ENCODE data around the gene TAS2R60.
A peak's percentile ranks its signal among the peaks of the same experiment; 100 is the strongest.
"Not testable (repeated sequence)": the region's sequence is repeated elsewhere in the genome, so short reads cannot be mapped to it uniquely, and the experiment has no call there.

The TAS2R60 gene

DNA sequence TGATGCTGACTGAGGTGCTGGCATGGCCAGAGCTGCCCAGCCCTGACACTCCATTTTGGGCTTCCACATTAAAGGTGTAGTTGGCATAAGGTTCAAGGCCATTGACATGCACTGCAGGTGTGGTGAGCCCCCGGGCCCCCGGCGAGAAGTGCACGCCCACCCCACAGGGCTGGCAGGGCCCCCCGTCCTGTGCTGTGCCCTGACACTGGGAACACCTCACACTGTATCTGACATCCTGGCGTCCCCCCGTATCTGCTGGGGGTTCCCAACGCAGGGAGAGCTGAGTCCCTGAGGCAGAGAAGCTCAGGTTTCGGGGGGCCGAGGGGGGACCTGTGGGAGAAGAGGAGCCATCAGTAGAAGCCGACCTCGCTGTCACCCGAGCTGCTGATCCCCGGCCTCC, 44.6 kb upstream of the TAS2R60 start:
- H3K4me3 ChIP-seq, result no peak overlapping the region
- no peak overlapping the region for H3K27ac ChIP-seq
- H3K36me3 ChIP-seq, result peaks cover 0 to under 1% (median 0%) of the 10 kb centered on the region in 11 experiments; a peak in 1 of 22 replicates
- H3K4me1 ChIP-seq, result peaks cover 12 to 30% (median 24%) of the 10 kb centered on the region in 10 experiments; a peak in 19 of 20 replicates
- TF ChIP-seq Cebpa-rat (IDR thresholded peaks at IDR 0.05), result no peak
- no peaks in the 10 kb centered on the region for H3K9me3 ChIP-seq (replicated peaks in 1 of 11)
- H3K27me3 ChIP-seq, result no peaks in the 10 kb centered on the region
- no peak overlapping the region for H3K9ac ChIP-seq
- H4K20me1 ChIP-seq, result peaks cover 0 to 31% (median 6%) of the 10 kb centered on the region in 11 experiments; a peak in 16 of 22 replicates
- H3K4me2 ChIP-seq, result no peak overlapping the region

- H4K20me1 ChIP-seq, result peaks cover 0 to 25% (median 5%) of the 10 kb centered on the region in 11 experiments; a peak in 12 of 22 replicates
- no peak for TF ChIP-seq Cebpa-rat (IDR thresholded peaks at IDR 0.05)
- no peaks in the 10 kb centered on the region for H3K36me3 ChIP-seq
- no peak overlapping the region for H3K4me2 ChIP-seq
- peaks cover 12 to 26% (median 21%) of the 10 kb centered on the region in 10 experiments for H3K4me1 ChIP-seq
- H3K9me3 ChIP-seq (replicated peaks in 1 of 11), result no peaks in the 10 kb centered on the region
- H3K27ac ChIP-seq, result no peak overlapping the region
- H3K9ac ChIP-seq, result no peak overlapping the region
- H3K27me3 ChIP-seq, result no peaks in the 10 kb centered on the region
- no peak overlapping the region for H3K4me3 ChIP-seq
Observed at GRCh38 chr7:143399151-143399550, 44.1 kb upstream of the TAS2R60 start.

GRCh38 chr7:143399642-143400041, 43.6 kb upstream of the TAS2R60 start:
- no peak overlapping the region for H3K4me3 ChIP-seq
- no peak overlapping the region for H3K4me2 ChIP-seq
- TF ChIP-seq Cebpa-rat (IDR thresholded peaks at IDR 0.05), result no peak
- no peak overlapping the region for H3K9ac ChIP-seq
- H3K4me1 ChIP-seq, result peaks cover 10 to 22% (median 16%) of the 10 kb centered on the region in 10 experiments
- H3K27ac ChIP-seq, result no peak overlapping the region
- H4K20me1 ChIP-seq, result peaks cover 0 to 20% (median 5%) of the 10 kb centered on the region in 11 experiments; a peak in 11 of 22 replicates
- no peaks in the 10 kb centered on the region for H3K36me3 ChIP-seq
- no peaks in the 10 kb centered on the region for H3K27me3 ChIP-seq
- no peaks in the 10 kb centered on the region for H3K9me3 ChIP-seq (replicated peaks in 1 of 11)

DNA sequence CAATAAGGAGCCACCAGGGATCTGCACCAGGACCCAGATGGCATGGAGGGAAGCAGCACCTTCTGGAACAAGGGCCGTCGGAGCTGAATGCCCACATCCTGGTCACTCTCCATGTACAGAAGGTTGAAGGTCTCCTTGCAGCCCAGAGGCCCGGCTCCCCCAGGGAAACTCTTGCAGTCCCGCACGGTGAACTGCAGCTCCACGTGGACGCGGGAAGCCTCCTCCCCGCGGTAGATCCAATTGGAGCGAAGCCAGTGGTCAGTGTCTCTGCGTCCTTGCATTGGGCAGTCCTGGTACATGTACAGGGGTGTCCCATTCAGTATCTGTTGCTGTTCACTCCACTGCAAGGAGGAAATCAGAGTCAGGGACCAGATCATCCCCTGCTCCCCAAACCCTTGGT, 42.0 kb upstream of the TAS2R60 start:
- Histone ChIP-seq H4K20me1 (peaks cover 0 to 5% (median 0%) of the 10 kb centered on the region in 11 experiments; a peak in 1 of 22 replicates), H3K4me1 (peaks cover 0 to 18% (median 4%) of the 10 kb centered on the region in 10 experiments; a peak in 12 of 20 replicates), H3K27me3 (no peaks in the 10 kb centered on the region), H3K36me3 (no peaks in the 10 kb centered on the region), H3K4me2 (no peak overlapping the region), H3K4me3 (no peak overlapping the region), H3K27ac (no peak overlapping the region), H3K9ac (no peak overlapping the region), H3K9me3 (replicated peaks in 1 of 11) (no peaks in the 10 kb centered on the region)
- no peak for TF ChIP-seq Cebpa-rat (IDR thresholded peaks at IDR 0.05)

GRCh38 chr7:143402233-143402632, 41.0 kb upstream of the TAS2R60 start:
- not testable (repeated sequence) for H3K36me3 ChIP-seq

GRCh38 chr7:143405173-143406001, 37.9 kb upstream of the TAS2R60 start:
- TF ChIP-seq Cebpa-rat (IDR thresholded peaks at IDR 0.05), result no peak
- Histone ChIP-seq H3K27me3 (peaks cover 0 to 12% (median 0%) of the 10 kb centered on the region in 11 experiments; a peak in 5 of 22 replicates), H4K20me1 (no peaks in the 10 kb centered on the region), H3K36me3 (no peaks in the 10 kb centered on the region), H3K9me3 (replicated peaks in 1 of 11) (0 out of 22 replicates have a peak, but pooled peaks cover 0 to 4% (median 0%) of the 10 kb centered on the region in 11 experiments), H3K4me1 (peaks cover 17 to 56% (median 38%) of the 10 kb centered on the region in 10 experiments), H3K9ac (no peak overlapping the region), H3K27ac (no peak overlapping the region), H3K4me3 (no peak overlapping the region), H3K4me2 (peak overlapping the region in 4 of 11 experiments; percentile 88 to 99 (median 96); a peak in 7 of 22 replicates)

More at GRCh38 chr7:143402233-143402632, 41.0 kb upstream of the TAS2R60 start:
- peaks cover 0 to 28% (median 10%) of the 10 kb centered on the region in 10 experiments; a peak in 16 of 20 replicates for H3K4me1 ChIP-seq
- H3K4me2 ChIP-seq; H3K9ac ChIP-seq; H4K20me1 ChIP-seq; H3K27ac ChIP-seq; H3K27me3 ChIP-seq; H3K4me3 ChIP-seq; H3K9me3 ChIP-seq (replicated peaks in 1 of 11): not testable (repeated sequence)

DNA sequence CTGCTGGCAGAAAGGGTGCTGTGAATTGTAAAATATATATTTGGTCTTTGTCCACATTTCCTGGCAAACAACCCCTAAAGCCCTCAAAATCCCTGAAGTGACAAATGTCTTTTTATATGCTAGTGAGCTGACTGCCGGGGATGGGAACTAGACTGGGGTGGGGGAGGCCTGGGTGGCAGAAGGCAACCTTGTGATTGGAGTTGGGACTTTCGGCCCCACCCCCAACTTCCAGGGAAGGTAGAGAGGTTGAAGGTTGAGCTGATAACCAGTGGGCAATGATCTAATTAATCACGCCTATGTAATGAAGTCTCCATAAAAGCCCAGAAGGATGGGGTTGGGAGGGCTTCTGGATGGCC, 37.3 kb upstream of the TAS2R60 start:
- H3K4me3 ChIP-seq, result no peak overlapping the region
- no peak for TF ChIP-seq Cebpa-rat (IDR thresholded peaks at IDR 0.05)

GRCh38 chr7:143407287-143408251, 35.7 kb upstream of the TAS2R60 start:
- no peaks in the 10 kb centered on the region for H3K36me3 ChIP-seq
- peaks cover 0 to 12% (median 0%) of the 10 kb centered on the region in 11 experiments; a peak in 5 of 22 replicates for H3K27me3 ChIP-seq
- TF ChIP-seq Cebpa-rat (IDR thresholded peaks at IDR 0.05), result no peak
- H3K9me3 ChIP-seq (replicated peaks in 1 of 11), result 0 out of 22 replicates have a peak, but pooled peaks cover 0 to 4% (median 0%) of the 10 kb centered on the region in 11 experiments
- peaks cover 37 to 78% (median 59%) of the 10 kb centered on the region in 10 experiments for H3K4me1 ChIP-seq
- H3K4me2 ChIP-seq, result peak overlapping the region; percentile 34 to 99 (median 88)
- peak overlapping the region in 5 of 11 experiments; percentile 7 to 62 (median 40); a peak in 9 of 22 replicates for H3K27ac ChIP-seq
- H4K20me1 ChIP-seq, result no peaks in the 10 kb centered on the region
- H3K4me3 ChIP-seq, result peak overlapping the region in 6 of 10 experiments; percentile 9 to 66 (median 38); a peak in 9 of 20 replicates
- H3K9ac ChIP-seq, result peak overlapping the region in 5 of 11 experiments; percentile 26 to 65 (median 54); a peak in 10 of 22 replicates

More for the DNA sequence above, 37.3 kb upstream of the TAS2R60 start:
- no peaks in the 10 kb centered on the region for H4K20me1 ChIP-seq
- H3K36me3 ChIP-seq, result no peaks in the 10 kb centered on the region
- no peak overlapping the region for H3K27ac ChIP-seq
- H3K4me2 ChIP-seq, result peak overlapping the region in 4 of 11 experiments; percentile 88 to 99 (median 96); a peak in 9 of 22 replicates
- H3K4me1 ChIP-seq, result peaks cover 22 to 62% (median 43%) of the 10 kb centered on the region in 10 experiments
- peaks cover 0 to 12% (median 0%) of the 10 kb centered on the region in 11 experiments; a peak in 5 of 22 replicates for H3K27me3 ChIP-seq
- H3K9me3 ChIP-seq (replicated peaks in 1 of 11), result 0 out of 22 replicates have a peak, but pooled peaks cover 0 to 4% (median 0%) of the 10 kb centered on the region in 11 experiments
- H3K9ac ChIP-seq, result no peak overlapping the region
